Choroid plexus epithelial cell (primary cell): Measurements from ENCODE around the gene RAI14.
A peak's percentile ranks its signal among the peaks of the same experiment; 100 is the strongest.

Experiments used
- DNase-seq: peaks from one replicate; pipeline ENCODE4 v3.0.0-alpha.2; 2010; ENCODE audit warnings: low read depth
- H3K4me3 ChIP-seq: 2 replicates; pipeline ENCODE4 v1.5.1; 2011; ENCODE audit warnings: low read depth, mild to moderate bottlenecking, control low read depth, low read length, moderate library complexity
- CTCF ChIP-seq: conservative IDR thresholded peaks from 2 replicates; pipeline ENCODE4 v1.5.1; 2011; ENCODE audit warnings: low read depth, mild to moderate bottlenecking, control low read depth, inconsistent platforms, low read length, moderate library complexity

Gene RAI14

GRCh38 chr5:34728236-34728635 lies 72.1 kb downstream of the RAI14 start:
- no peak overlapping the region for H3K4me3 ChIP-seq
- TF ChIP-seq CTCF: no peak
- DNase-seq: peak; percentile 35

GRCh38 chr5:34731435-34732232 lies 75.5 kb downstream of the RAI14 start:
- TF ChIP-seq CTCF: no peak
- DNase-seq: no peak
- H3K4me3 ChIP-seq: no peak overlapping the region

GRCh38 chr5:34734326-34734725 lies 78.2 kb downstream of the RAI14 start:
- TF ChIP-seq CTCF: no peak
- H3K4me3 ChIP-seq: no peak overlapping the region
- peak; percentile 37 for DNase-seq

- TF ChIP-seq CTCF: no peak
- peak; percentile 67 for DNase-seq
- H3K4me3 ChIP-seq: no peak overlapping the region
Observed at GRCh38 chr5:34735491-34736426, 79.6 kb downstream of the RAI14 start.

GRCh38 chr5:34736445-34737115 lies 80.5 kb downstream of the RAI14 start:
- no peak overlapping the region for H3K4me3 ChIP-seq
- peak; percentile 65 for DNase-seq
- TF ChIP-seq CTCF: no peak

- TF ChIP-seq CTCF: no peak
- DNase-seq: no peak
- H3K4me3 ChIP-seq: no peak overlapping the region
Observed at GRCh38 chr5:34737731-34738130, 81.6 kb downstream of the RAI14 start.
